Motor neuron (in vitro differentiated cells): ENCODE data around the gene TMPRSS15. TPM values are rescaled to one million over a fixed set of nuclear protein-coding genes. Genes with fewer than 3 reads are reported as not detected.
A peak's percentile ranks its signal among the peaks of the same experiment; 100 is the strongest.

Experiments used
- ATAC-seq, 8 experiments: fragments of 200-7000 bp; cut with Tn5 transposase; replicated peaks in 6 of 8; 2 replicates each; pipeline ENCODE4 v1.8.0; 2021; ENCODE audit warnings: mild to moderate bottlenecking in 8 of 8, moderate library complexity in 8 of 8
- H3K27ac ChIP-seq, 2 donors: fragments of 250-450 bp; sonication (Bioruptor Pico); 2 replicates each; pipeline ENCODE4 v1.9.0; 2021; ENCODE audit warnings: antibody characterized with exemption in 2 of 2, mild to moderate bottlenecking in 2 of 2, moderate library complexity in 1 of 2
- H3K4me1 ChIP-seq, 2 donors: fragments of 250-450 bp; sonication (Bioruptor Pico); replicated peaks in 1 of 2; 2 replicates each; pipeline ENCODE4 v1.6.1; 2021; ENCODE audit warnings: antibody characterized with exemption in 2 of 2, mild to moderate bottlenecking in 2 of 2, moderate library complexity in 1 of 2
- H3K4me3 ChIP-seq, 5 donors: fragments of 250-450 bp; sonication (Bioruptor Pico); 2 replicates each; pipeline ENCODE4 v1.9.0; 2021; ENCODE audit warnings: antibody characterized with exemption in 5 of 5, mild to moderate bottlenecking in 5 of 5, moderate library complexity in 4 of 5
- WGBS, 10 experiments: fragments of 450-650 bp; shearing (Covaris generic); methylation state at CpG; one replicate each; pipeline ENCODE4 v1.0.0; 2022; 5-methylcytosine and 5-hydroxymethylcytosine counted together
- in situ Hi-C, 9 experiments: fragments of 400-800 bp; cut with MboI; loops; one replicate each; pipeline ENCODE4 v1.15.0; 2021; ENCODE audit warnings: low sequenced_read_pairs in 9 of 9, low pct_unique_long_range_greater_than_20kb in 2 of 9; ENCODE audit not compliant: unreplicated experiment in 9 of 9
- total RNA-seq, 8 experiments: library from RNA; unstranded; fragments of 300-600 nt; gene quantifications; 2 replicates each; pipeline versions ENCODE4 v1.2.3 to v1.2.4, GENCODE V29; 2022

Gene TMPRSS15
- total RNA-seq, result 100 to 1,000 TPM in 1 of 8 experiments, 1 to 10 TPM in 1, under 1 TPM in 5, not detected in 1; 0.05 to 210 (median 0.33) TPM

DNA sequence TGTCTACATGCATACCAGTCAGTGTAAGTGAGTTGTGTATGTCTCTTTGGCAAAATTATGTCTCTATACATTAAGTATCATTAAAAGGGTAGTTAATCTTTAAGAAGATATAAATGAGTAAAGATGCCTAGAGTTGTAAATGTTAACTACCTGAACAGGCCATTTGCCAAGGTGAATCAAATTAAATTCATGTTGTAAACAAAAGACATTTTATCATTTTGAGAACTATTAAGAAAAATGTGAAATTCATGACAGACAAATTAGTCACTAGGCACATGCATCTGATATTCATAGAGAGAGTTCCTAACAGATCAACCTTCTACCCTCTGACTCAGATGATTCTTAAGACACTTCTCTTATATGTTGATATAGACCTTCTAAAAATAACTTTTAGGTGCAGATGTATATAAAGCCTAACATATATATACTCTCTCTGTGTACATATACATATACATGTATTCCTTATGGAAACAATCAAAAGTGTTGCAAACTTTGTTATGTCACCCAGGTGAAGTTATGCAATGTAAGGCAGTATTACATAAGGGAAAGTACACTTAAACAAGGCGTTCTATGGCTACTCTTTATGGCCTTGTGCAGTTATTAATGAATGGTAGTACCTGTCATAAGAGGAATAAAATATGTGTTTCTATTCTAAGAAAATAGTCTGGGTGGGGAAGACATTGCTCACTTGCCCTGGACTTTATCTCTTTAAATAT is at the start of gene TMPRSS15:
TMPRSS15 (minus strand) TSS at position 51 of the 716 bp plus-strand sequence. CDS start 163 bp downstream, outside the sequence.
- no peaks in the 10 kb centered on the region for H3K4me1 ChIP-seq
- WGBS, 10 experiments, result 0 to 100% (median 42%) methylated on average over 1 of the region's 1 CpG; no CpG with 5 or more reads in 2 of the 10 experiments
- no peak within 1 kb of the TSS for H3K4me3 ChIP-seq
- no peak for ATAC-seq
- no peak within 1 kb of the TSS for H3K27ac ChIP-seq
- in situ Hi-C loops, result no loop called here

DNA sequence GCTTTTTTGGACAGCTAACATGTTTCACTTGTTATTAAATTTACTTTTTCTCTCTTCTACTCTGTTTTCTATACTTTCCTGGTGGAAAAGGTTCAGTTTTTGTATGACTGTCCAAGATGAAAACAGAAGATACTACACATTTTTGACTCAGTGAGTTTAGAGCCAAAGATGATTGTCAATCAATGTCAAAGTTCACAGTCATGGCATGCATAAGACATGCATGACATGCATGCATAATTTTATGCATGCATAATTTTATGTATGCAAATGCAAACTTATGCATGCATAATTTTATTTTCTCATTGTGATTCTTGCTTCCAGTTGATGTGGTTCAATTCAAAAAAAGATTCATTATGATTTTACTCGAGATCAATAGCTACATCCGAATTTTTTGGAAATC is 48.1 kb upstream of the TMPRSS15 start:
- WGBS, 10 experiments, result 0 to 100% (median 67%) methylated on average over 1 to 2 of the region's 2 CpGs; no CpG with 5 or more reads in 1 of the 10 experiments
- Histone ChIP-seq H3K27ac (no peak overlapping the region), H3K4me3 (no peak overlapping the region), H3K4me1 (peaks cover 4 to 10% of the 10 kb centered on the region in 2 donors)
- ATAC-seq, result peak in 2 of 8 experiments; percentile 22 to 29
- in situ Hi-C loops, result no loop called here

DNA sequence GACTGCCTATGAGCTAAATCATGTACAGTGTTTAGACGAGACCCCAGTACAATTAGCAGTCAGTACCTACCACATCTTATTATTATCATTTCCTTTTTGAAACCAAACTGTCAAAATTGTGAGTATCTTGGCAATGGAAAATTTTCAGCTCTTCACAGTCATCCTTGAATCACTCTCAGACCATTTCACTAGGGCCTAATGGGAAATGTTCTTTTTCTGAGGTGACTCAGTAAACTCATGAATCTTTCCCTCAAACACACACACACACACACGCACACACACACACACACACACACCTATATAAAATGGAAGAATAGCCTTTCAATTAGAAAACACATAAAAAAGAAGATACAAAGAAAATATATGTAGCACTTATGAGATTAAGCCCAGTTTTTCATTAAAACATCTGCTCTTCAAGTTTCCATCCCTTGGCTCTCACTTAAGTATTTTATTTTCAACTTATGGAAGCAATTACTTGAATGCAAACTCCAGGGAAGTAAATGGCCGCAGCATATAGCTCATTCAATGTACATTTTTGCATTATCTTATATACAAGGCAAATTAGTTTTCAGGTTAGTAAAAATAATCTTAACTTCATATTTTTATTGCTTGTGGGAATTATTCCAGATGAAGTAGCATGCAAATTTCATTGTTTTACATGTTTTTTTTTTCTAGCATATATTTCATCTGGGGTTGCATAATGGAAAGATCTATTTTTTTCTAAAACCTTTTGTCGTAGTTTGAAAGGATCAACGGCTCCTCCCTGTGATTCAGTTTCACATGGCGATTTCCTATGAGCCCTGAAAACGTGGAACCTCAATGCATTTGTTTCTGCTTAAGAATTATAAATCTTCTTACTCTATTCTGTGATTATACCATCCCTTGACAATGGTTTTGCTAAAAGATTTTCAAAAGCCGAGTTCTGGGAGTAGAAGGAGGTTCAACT is 46.3 kb upstream of the TMPRSS15 start:
- WGBS, 10 experiments, result 0 to 69% (median 47%) methylated on average over 5 to 8 of the region's 8 CpGs
- Histone ChIP-seq H3K27ac (no peak overlapping the region), H3K4me1 (peaks cover 4 to 10% of the 10 kb centered on the region in 2 donors), H3K4me3 (no peak overlapping the region)
- ATAC-seq, result peak in 2 of 8 experiments; percentile 28 to 67
- in situ Hi-C loops, result no loop called here

DNA sequence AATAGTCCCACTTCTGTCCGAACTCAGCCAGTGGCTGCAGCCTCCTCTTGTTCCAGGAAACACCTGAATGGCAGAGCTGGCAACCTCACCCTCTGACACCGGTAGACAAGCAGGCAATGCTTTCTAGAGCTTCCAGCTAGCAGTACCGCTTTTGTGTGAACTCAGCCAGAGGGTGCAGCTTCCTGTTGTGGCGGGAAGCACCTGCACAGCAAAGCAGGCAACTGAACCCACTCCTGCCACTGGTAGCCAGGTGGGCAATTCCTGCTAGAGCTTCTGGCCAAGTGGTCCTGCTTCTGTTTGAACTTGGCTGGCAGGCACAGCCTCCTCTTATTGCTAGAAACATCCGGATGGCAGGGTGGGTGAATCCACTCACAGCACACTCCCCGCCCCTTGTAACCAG is 40.1 kb upstream of the TMPRSS15 start:
- ATAC-seq, result no peak
- no peaks in the 10 kb centered on the region for H3K4me1 ChIP-seq
- WGBS, 10 experiments, result 0 to 100% (median 94%) methylated on average over 2 of the region's 6 CpGs; no CpG with 5 or more reads in 7 of the 10 experiments
- no peak overlapping the region for H3K4me3 ChIP-seq
- no peak overlapping the region for H3K27ac ChIP-seq
- in situ Hi-C loops, result no loop called here

DNA sequence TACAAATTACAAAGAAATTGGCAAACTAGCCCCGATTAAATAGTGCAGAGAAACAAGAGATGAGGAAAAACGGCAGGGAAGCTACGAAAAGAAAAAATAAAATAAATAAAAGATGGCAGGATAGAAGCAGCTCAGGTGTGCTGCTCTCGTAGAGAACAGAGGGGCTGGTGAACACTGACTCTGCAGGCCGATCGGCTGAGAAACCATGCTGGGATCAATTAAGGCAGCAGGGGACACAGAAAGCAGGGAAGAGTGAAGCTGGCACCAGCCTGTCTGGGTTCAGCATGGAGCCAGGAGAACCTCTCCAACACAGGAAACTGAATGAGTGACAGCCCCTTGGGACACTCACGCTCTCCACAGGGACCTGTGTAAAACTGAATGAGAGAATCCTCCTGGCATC is 39.5 kb upstream of the TMPRSS15 start:
- no peak for ATAC-seq
- in situ Hi-C loops, result no loop called here
- Histone ChIP-seq H3K4me1 (no peaks in the 10 kb centered on the region), H3K27ac (no peak overlapping the region), H3K4me3 (no peak overlapping the region)
- 3 to 87% (median 33%) methylated on average over 1 to 7 of the region's 7 CpGs; no CpG with 5 or more reads in 1 of the 10 experiments for WGBS, 10 experiments

DNA sequence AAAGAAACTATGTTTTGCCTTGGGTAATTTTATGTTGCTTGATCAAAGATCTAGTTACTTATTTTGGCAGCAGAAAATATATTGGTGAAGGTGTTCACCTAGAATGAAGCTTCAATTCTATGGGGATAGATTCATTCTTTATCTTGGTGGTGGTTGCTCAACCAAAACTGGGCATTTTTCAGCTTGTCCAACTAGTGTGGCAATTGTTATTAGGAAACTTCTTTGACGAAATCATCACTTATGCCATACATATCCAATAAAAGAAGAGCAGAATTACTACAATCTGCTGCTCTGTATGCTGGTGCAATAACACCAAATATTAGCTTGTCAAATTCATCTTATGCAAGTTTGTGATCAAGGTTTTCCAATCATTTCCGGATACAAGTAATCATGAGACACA is 26.8 kb upstream of the TMPRSS15 start:
- no peaks in the 10 kb centered on the region for H3K4me1 ChIP-seq
- 0 to 100% (median 93%) methylated on average over 1 to 2 of the region's 2 CpGs for WGBS, 10 experiments
- no peak overlapping the region for H3K4me3 ChIP-seq
- no peak for ATAC-seq
- in situ Hi-C loops, result no loop called here
- no peak overlapping the region for H3K27ac ChIP-seq

DNA sequence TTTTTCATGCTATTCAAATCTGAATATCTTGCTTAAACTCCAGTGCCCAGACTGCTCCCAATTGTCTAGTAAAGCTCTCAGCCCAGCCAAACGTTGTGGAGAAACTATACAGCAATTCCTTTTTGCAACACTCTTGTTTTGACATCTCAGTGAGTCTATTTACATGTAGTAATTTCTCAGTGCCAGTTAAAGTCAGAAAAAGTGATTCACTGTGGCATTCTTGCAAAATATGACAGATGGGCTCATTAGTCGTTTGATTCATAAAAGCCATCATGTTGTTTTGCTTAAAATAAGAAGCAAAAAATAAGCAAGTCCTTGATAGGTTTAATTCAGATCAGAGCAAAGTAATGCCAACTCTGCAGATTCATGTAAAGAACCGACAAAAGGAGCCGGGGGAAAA is 20.7 kb upstream of the TMPRSS15 start:
- H3K4me3 ChIP-seq, result no peak overlapping the region
- 0 to 81% (median 42%) methylated on average over 2 to 4 of the region's 4 CpGs for WGBS, 10 experiments
- H3K4me1 ChIP-seq, result peaks cover 0 to 4% of the 10 kb centered on the region in 2 donors
- in situ Hi-C loops, result no loop called here
- H3K27ac ChIP-seq, result no peak overlapping the region
- ATAC-seq, result no peak

DNA sequence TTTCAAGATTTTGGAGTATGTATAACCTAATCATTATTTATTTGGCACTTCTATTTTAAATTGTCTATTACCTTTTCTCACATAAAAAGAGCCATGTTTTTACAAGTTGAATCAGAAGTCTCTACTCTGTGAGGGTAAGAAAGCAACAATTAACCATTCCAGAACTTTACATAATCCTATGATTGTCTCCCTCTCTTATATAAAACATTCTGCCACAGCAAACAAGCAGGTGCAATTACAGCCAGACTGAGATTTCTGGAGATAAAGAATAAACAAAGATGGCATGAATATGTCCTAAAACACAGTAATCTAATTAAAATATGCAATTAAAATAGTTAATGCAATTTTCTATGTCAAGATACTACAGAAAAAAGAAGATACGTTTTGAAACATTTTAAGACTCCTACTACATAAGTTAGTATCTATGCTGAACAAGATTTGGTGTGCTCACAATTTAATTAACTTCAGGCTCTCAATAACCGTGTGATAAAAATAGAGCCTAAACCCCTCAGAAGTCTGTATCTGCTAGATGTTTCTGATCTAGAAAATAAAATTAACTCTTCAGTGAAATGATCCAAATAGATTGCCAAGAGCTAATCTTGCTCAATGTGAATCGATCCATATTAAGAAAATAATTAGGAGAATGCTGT is 13.7 kb upstream of the TMPRSS15 start:
- WGBS, 10 experiments, result 0 to 100% (median 63%) methylated on average over 1 to 3 of the region's 3 CpGs
- H3K27ac ChIP-seq, result no peak overlapping the region
- H3K4me1 ChIP-seq, result peaks cover 0 to 6% of the 10 kb centered on the region in 2 donors
- H3K4me3 ChIP-seq, result no peak overlapping the region
- no peak for ATAC-seq
- in situ Hi-C loops, result no loop called here

DNA sequence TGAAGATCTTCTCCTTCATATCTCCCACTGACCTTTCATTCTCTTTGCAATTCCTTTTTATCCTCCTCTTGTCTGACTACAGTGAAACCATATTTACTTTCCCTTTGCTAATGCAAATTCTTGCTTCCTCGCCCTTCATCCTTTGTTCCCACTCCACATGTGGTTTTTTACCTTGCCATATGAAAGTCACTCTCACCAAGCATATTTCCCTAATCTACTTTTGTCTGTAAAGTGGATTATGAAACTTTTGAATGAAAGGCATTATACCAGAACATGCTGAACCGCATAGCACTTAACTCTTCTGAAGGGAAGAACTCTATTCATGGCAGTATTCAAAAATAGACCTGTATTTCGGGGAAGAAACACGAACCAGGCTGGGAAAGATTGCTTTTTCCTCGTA is 8.0 kb upstream of the TMPRSS15 start:
- no peak overlapping the region for H3K27ac ChIP-seq
- ATAC-seq, result peak in 1 of 8 experiments; percentile 37
- no peak overlapping the region for H3K4me3 ChIP-seq
- in situ Hi-C loops, result no loop called here
- peaks cover 2 to 12% of the 10 kb centered on the region in 2 donors for H3K4me1 ChIP-seq
- 0 to 46% (median 19%) methylated on average over 2 to 5 of the region's 5 CpGs for WGBS, 10 experiments

DNA sequence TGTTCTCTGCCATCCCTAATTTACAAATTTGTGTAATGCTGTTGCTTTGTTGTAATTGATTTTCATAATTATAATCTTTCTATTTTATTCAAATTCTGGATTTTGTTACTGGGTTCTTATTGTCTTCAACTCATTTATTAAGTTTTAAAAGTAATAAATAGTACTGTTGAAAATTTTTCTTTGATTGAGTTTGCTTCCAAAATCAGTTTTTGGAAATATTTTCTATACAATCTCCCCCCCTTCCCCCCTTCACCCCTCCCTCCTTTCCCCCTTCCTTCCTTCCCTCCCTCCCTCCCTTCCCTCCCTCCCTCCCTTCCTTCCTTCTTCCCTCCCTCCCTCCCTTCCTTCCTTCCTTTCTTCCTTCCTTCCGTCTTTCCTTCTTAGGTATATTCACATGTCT is 6.0 kb upstream of the TMPRSS15 start:
- H3K27ac ChIP-seq, result no peak overlapping the region
- H3K4me1 ChIP-seq, result peaks cover 2 to 12% of the 10 kb centered on the region in 2 donors
- ATAC-seq, result no peak
- 60 to 100% (median 80%) methylated on average over 1 of the region's 1 CpG; no CpG with 5 or more reads in 7 of the 10 experiments for WGBS, 10 experiments
- in situ Hi-C loops, result no loop called here
- H3K4me3 ChIP-seq, result no peak overlapping the region

DNA sequence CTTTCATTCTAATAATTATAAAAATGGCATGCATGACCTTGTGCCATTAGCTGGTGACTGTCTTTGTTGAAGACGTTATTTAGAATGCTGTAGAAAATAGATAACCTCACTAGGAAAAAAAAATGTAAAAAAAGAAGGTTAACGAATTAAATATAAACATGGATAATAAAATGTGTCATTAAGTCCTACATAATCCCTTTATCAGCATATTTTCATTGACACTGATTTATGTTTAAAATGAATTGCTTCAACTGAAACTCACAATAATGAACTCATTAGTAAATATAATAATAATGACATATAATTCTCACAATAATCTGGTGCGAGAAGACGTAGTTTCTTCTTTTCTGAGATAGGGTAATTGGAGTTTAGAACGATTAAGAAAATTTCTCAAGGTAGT is 4.7 kb downstream of the TMPRSS15 start:
- no peaks in the 10 kb centered on the region for H3K4me1 ChIP-seq
- 5 to 98% (median 88%) methylated on average over 3 to 5 of the region's 5 CpGs for whole genome bisulfite sequencing, 10 experiments
- no peak for ATAC-seq
- in situ Hi-C loops, result loop anchor here in 1 of 9 experiments (25.0 kb wide), 1 partner anchor 112 kb away; no protein-coding TSS in a partner anchor
- H3K27ac ChIP-seq, result no peak overlapping the region
- H3K4me3 ChIP-seq, result no peak overlapping the region

DNA sequence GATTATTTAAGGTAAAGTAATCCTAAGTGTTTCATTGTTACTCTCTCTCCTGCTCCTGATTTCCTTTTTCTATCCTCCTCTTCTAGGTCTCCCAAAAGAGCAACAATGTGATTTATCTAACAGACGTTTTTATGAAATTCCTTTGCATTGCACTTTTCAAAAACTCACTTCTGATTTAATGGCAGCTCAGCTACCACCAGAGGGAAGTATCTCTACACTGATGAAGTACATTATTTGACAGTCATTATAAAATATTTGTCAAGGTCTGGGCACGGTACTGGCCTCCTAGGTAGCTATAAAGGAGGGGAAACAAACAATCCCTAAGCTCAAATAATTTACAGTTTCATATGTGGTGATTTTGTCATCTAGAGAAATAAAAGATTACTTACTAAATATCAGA is 15.6 kb downstream of the TMPRSS15 start:
- in situ Hi-C loops, result loop anchor here in 1 of 9 experiments (25.0 kb wide), 1 partner anchor 101 kb away; no protein-coding TSS in a partner anchor
- whole genome bisulfite sequencing, 10 experiments, result 0 to 47% (median 28%) methylated on average over 1 to 2 of the region's 2 CpGs
- no peak for ATAC-seq
- no peak overlapping the region for H3K4me3 ChIP-seq
- no peak overlapping the region for H3K27ac ChIP-seq
- H3K4me1 ChIP-seq, result no peaks in the 10 kb centered on the region
